Breast epithelium (tissue), 3 donors: ENCODE results near the gene PSMB5.

Source experiments
- CTCF ChIP-seq, 3 donors: fragments of 450-650 bp; IDR thresholded peaks; one replicate each; pipeline ENCODE4 v1.5.1; 2016 to 2017; ENCODE audit warnings: antibody characterized with exemption in 3 of 3, mild to moderate bottlenecking in 3 of 3, moderate library complexity in 3 of 3
- POLR2A ChIP-seq: fragments of 450-650 bp; IDR thresholded peaks from one replicate; pipeline ENCODE4 v1.6.1; 2016; ENCODE audit warnings: antibody characterized with exemption, mild to moderate bottlenecking, moderate library complexity
- POLR2AphosphoS5 ChIP-seq, 3 donors: sonication (generic); formaldehyde crosslinking; IDR thresholded peaks; one replicate each; pipeline ENCODE4 v1.6.1; 2017; ENCODE audit warnings: antibody characterized with exemption in 3 of 3

DNA sequence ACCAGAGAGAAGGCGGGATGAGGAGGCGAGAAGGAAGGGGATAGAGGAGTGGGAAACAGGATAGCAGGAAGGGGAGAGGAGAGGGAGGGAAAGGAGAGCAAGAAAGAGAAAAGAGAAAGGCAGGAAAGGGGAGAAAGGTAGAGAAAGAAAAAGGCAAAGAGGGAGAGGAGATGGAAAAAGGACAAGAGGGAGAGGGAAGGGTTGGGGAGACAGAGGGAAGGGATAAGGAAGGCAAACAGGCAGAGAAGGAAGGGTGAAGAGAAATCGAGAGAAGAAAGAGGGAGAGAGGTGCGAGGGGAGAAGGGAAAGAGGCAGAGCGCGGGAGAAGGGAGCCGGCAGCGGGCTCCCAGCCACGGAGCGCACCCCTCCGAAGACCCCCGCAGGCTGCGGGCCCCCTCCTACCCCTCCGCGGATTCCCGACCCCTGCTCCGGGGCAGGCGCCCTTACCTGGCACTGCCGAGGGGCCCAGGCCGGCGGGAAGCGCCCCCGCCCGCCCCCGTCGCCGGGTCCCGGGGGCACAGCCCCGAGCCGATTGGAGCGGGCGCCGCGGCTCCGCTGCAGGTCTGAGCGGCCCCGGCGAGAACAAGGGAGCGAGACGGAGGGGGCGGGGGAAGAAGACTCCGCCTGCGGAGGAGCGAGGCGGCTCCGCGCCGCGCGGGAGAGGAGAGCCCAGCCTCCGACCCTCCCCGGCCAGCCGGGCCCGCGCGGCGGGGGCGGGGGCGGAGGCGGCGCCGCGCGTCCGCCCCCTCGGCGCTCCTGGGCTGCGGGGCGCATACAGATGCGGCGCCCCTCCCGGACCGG is 22.5 kb upstream of the PSMB5 start, which contains the start of gene CDH24:
- TF ChIP-seq POLR2A, result no peak
- TF ChIP-seq CTCF (IDR thresholded peaks at IDR 0.05), result no peak
- TF ChIP-seq POLR2AphosphoS5 (IDR thresholded peaks at IDR 0.05), result no peak
